Fibroblast of lung (primary cell): ENCODE measurements around the gene CTDP1. TPM values are rescaled to one million over a fixed set of nuclear protein-coding genes. Genes with fewer than 3 reads are reported as not detected.

Source experiments
- DNase-seq, 2 donors: peaks; one replicate each; pipeline versions ENCODE4 v3.0.0 to v3.0.0-alpha.2; 2010; ENCODE audit warnings: low read depth in 2 of 2
- H2AFZ ChIP-seq: 2 replicates; pipeline ENCODE4 v1.5.1; 2012; ENCODE audit warnings: low read length, control low read depth, inconsistent platforms
- H3K27ac ChIP-seq: 2 replicates; pipeline ENCODE4 v1.5.1; 2011; ENCODE audit warnings: low read length, control low read depth; ENCODE audit not compliant: insufficient read depth
- H3K27me3 ChIP-seq: 2 replicates; pipeline ENCODE4 v1.5.1; 2011; ENCODE audit warnings: mild to moderate bottlenecking, low read length; ENCODE audit not compliant: control insufficient read depth, insufficient read depth
- H3K36me3 ChIP-seq: 2 replicates; pipeline ENCODE4 v1.5.1; 2011; ENCODE audit warnings: low read length; ENCODE audit not compliant: control insufficient read depth, insufficient read depth
- H3K4me1 ChIP-seq: 2 replicates; pipeline ENCODE4 v1.5.1; 2011; ENCODE audit warnings: low read length; ENCODE audit not compliant: control insufficient read depth, insufficient read depth; ENCODE audit errors: extremely low read depth
- H3K4me2 ChIP-seq: 2 replicates; pipeline ENCODE4 v1.5.1; 2011; ENCODE audit warnings: low read length, control low read depth; ENCODE audit not compliant: insufficient read depth; ENCODE audit errors: extremely low read depth
- H3K4me3 ChIP-seq, 4 experiments: fragments of 200-600 bp in 1 of 4; sonication (generic) in 1 of 4; replicated peaks in 1 of 4; 2 replicates each; pipeline ENCODE4 v1.5.1; 2011 to 2016; ENCODE audit warnings: low read length in 4 of 4, low read depth in 3 of 4, mild to moderate bottlenecking in 3 of 4, control low read depth in 2 of 4, inconsistent platforms in 1 of 4, mixed read lengths in 1 of 4; ENCODE audit not compliant: insufficient read depth in 1 of 4; ENCODE audit errors: control extremely low read depth in 1 of 4
- H3K79me2 ChIP-seq: 2 replicates; pipeline ENCODE4 v1.5.1; 2012; ENCODE audit warnings: mild to moderate bottlenecking, low read length, inconsistent platforms; ENCODE audit not compliant: control insufficient read depth, insufficient read depth
- H3K9ac ChIP-seq: 2 replicates; pipeline ENCODE4 v1.5.1; 2011; ENCODE audit warnings: mild to moderate bottlenecking, low read length, control low read depth; ENCODE audit not compliant: insufficient read depth
- H3K9me3 ChIP-seq: 2 replicates; pipeline ENCODE4 v1.5.1; 2012; ENCODE audit warnings: low read depth, low read length; ENCODE audit not compliant: control insufficient read depth, insufficient read depth
- H4K20me1 ChIP-seq: 2 replicates; pipeline ENCODE4 v1.5.1; 2011; ENCODE audit warnings: low read length; ENCODE audit not compliant: control insufficient read depth, insufficient read depth; ENCODE audit errors: extremely low read depth
- EZH2 ChIP-seq: IDR thresholded peaks from 2 replicates; pipeline ENCODE4 v1.5.1; 2012; ENCODE audit warnings: low read length, control low read depth, mild to moderate bottlenecking; ENCODE audit errors: missing control alignments
- polyA plus RNA-seq, 2 donors: library from polyadenylated mRNA; depleted of rRNA in 1 of 2; stranded (reverse) in 1 of 2; unstranded in 1 of 2; fragments of >200 nt; gene quantifications; 2 replicates each; pipeline ENCODE4 v1.2.1, GENCODE V29; 2011 to 2012; ENCODE audit warnings: missing spikeins in 1 of 2
- total RNA-seq: library from RNA; depleted of rRNA; stranded (reverse); fragments of >200 nt; gene quantifications from 2 replicates; pipeline ENCODE4 v1.2.1, GENCODE V29; 2014
- TF ChIP-seq, protein P1 (sequence below), 2 donors: IDR thresholded peaks in 1 of 2; conservative IDR thresholded peaks in 1 of 2; 1 replicate in 1 of 2; 2 replicates in 1 of 2; pipeline ENCODE4 v1.5.1; 2011 to 2012; ENCODE audit warnings: low read length in 2 of 2, control low read depth in 1 of 2, inconsistent platforms in 1 of 2, low read depth in 1 of 2, mild to moderate bottlenecking in 1 of 2

Gene CTDP1
- total and polyA plus RNA-seq, 2 donors (not counting 1 experiment from before 2014, with no cell fraction given), result 6.4 to 24.8 TPM

DNA sequence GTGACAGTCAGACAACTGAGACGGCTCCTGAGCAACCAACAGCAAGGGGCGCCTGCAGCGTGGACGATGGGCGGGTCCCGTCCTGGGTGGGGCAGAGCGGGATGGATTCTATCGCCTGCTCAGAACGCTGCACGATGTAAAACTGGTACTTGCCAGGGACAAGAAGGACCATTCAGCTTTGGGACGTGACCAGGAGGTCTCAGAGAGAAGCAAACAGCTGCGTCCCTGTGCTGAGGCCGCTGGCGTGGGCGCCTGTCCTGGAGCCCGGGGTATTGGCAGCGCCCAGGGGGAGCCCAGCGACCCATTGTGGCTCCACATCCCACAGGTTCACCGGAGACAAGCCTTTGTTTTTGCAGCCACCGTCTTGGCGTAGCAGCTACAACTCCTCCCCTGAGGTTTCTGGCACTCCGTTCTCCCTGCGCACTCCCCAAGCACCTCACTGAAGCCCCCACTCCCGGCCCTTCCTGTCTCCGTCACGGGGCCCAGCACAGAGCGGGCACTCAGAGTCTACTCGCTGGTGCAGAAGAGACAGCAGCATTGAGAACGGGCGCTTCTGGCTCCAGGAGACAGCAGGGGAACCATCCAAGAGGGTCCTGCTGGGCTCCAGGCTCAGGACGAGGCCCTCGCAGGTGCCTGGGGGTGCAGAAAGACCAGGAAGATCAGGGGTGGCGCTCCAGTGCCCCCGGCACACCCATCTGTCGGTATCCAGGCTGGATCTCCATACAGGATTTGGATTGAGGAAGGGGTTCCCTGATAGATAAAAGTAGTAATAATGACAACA, 96.0 kb downstream of the CTDP1 start:
- Histone ChIP-seq H3K4me1 (no peaks in the 10 kb centered on the region), H3K36me3 (no peaks in the 10 kb centered on the region), H3K9ac (no peak overlapping the region), H3K27ac (no peak overlapping the region), H3K27me3 (no peaks in the 10 kb centered on the region), H4K20me1 (no peaks in the 10 kb centered on the region), H2AFZ (no peak overlapping the region), H3K79me2 (no peaks in the 10 kb centered on the region), H3K4me2 (no peak overlapping the region), H3K4me3 (no peak overlapping the region), H3K9me3 (no peaks in the 10 kb centered on the region)
- DNase-seq, result no peak
- no peak for TF ChIP-seq EZH2
- TF ChIP-seq, protein P1, sequence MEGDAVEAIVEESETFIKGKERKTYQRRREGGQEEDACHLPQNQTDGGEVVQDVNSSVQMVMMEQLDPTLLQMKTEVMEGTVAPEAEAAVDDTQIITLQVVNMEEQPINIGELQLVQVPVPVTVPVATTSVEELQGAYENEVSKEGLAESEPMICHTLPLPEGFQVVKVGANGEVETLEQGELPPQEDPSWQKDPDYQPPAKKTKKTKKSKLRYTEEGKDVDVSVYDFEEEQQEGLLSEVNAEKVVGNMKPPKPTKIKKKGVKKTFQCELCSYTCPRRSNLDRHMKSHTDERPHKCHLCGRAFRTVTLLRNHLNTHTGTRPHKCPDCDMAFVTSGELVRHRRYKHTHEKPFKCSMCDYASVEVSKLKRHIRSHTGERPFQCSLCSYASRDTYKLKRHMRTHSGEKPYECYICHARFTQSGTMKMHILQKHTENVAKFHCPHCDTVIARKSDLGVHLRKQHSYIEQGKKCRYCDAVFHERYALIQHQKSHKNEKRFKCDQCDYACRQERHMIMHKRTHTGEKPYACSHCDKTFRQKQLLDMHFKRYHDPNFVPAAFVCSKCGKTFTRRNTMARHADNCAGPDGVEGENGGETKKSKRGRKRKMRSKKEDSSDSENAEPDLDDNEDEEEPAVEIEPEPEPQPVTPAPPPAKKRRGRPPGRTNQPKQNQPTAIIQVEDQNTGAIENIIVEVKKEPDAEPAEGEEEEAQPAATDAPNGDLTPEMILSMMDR (conservative IDR thresholded peaks at IDR 0.05 in 1 of 2, IDR thresholded peaks at IDR 0.05 in 1 of 2; ENCODE audit: low read depth in 1 of 2, low read length in 2 of 2), result no peak

DNA sequence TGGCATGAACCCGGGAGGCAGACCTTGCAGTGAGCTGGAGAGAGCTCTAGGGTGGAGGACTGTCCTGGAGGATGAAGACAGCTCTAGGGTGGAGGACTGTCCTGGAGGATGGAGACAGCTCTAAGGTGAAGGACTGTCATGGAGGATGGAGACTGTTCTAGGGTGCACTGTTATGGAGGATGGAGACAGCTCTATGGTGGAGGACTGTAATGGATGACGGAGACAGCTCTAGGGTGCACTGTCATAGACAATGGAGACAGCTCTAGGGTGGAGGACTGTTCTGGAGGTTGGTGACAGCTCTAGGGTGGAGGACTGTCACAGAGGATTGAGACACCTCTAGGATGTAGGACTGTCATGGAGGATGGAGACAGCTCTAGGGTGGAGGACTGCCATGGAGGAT, 97.1 kb downstream of the CTDP1 start:
- Histone ChIP-seq H3K36me3 (no peaks in the 10 kb centered on the region), H3K4me1 (no peaks in the 10 kb centered on the region), H3K79me2 (no peaks in the 10 kb centered on the region), H3K9ac (no peak overlapping the region), H3K27me3 (no peaks in the 10 kb centered on the region), H3K9me3 (no peaks in the 10 kb centered on the region), H4K20me1 (no peaks in the 10 kb centered on the region), H3K4me2 (no peak overlapping the region), H2AFZ (no peak overlapping the region), H3K4me3 (no peak overlapping the region), H3K27ac (no peak overlapping the region)
- no peak for DNase-seq
- TF ChIP-seq, protein P1 (conservative IDR thresholded peaks at IDR 0.05 in 1 of 2, IDR thresholded peaks at IDR 0.05 in 1 of 2; ENCODE audit: low read depth in 1 of 2, low read length in 2 of 2), result no peak
- TF ChIP-seq EZH2, result no peak

DNA sequence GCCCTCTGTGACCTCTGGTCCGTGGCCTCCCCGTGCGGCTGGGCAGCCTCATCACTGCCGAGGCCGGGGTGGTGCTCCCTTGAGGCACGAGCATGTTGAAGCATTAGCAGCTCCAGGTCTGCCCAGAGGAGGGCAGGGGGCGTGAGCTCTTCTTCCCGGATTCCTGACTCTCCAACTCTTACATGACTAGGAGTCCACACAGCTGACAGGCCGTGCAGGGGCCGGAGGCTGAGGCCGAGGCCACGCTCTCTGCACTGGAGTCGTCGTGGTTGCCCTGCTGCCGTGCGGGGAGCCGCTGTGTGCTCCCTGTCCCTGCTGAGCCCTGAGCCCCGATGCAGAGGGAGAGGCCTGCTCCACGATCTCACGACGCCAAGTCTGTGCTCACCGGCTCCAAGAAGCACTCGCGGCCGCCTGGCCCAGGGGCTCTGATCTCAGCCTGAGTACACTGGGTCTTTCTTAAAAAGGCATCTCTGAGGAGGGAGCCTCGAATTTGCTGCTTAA, 98.7 kb downstream of the CTDP1 start:
- Histone ChIP-seq H2AFZ (no peak overlapping the region), H3K9me3 (no peaks in the 10 kb centered on the region), H3K4me1 (no peaks in the 10 kb centered on the region), H3K9ac (no peak overlapping the region), H3K4me3 (no peak overlapping the region), H3K27ac (no peak overlapping the region), H3K4me2 (no peak overlapping the region), H3K79me2 (no peaks in the 10 kb centered on the region), H3K36me3 (no peaks in the 10 kb centered on the region), H4K20me1 (no peaks in the 10 kb centered on the region), H3K27me3 (no peaks in the 10 kb centered on the region)
- no peak for TF ChIP-seq EZH2
- TF ChIP-seq, protein P1 (conservative IDR thresholded peaks at IDR 0.05 in 1 of 2, IDR thresholded peaks at IDR 0.05 in 1 of 2; ENCODE audit: low read depth in 1 of 2, low read length in 2 of 2), result no peak
- no peak for DNase-seq
